ENCODE data around the gene RNF111. TPM values are rescaled to one million over a fixed set of nuclear protein-coding genes. Genes with fewer than 3 reads are reported as not detected.

The RNF111 gene
- polyA plus RNA-seq, 3 donors: 35.6 to 43.8 (median 39.4) TPM

DNA sequence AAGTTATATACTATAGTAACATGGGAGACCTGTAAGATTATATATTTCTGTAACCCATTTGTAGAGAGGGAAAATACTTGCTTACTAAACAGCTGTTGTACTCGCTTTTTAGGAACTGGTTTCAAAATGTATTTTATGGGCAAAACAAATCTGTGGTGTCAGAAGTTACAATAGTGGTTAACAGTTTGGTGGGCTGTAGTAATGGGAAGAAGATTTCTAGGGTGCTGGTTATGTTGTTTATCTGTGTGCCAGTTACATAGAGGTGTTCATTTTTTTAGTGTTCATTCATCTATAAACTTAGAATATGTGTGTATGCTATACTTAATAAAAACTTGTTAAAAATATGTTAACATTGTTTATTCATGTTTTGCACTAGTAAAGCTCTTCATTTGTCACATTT, 42.1 kb downstream of the RNF111 start:
- no peak for DNase-seq (ENCODE audit: extremely low read depth in 1 of 11, low read depth in 9 of 11, low spot score in 4 of 11)

DNA sequence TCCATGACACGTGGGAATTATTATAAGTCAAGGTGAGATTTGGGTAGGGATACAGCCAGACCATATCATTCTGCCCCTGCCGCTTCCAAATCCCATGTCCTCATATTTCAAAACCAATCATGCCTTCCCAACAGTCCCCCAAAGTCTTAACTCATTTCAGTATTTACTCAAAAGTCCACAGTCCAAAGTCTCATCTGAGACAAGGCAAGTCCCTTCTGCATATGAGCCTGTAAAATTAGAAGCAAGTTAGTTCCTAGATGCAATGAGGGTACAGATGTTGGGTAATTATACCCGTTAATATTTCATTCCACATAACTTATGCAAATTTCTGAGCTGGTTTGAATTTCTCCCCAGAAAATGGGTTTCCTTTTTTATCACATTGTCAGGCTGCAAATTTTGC, 47.7 kb downstream of the RNF111 start:
- DNase-seq (ENCODE audit: extremely low read depth in 1 of 11, low read depth in 9 of 11, low spot score in 4 of 11): no peak

DNA sequence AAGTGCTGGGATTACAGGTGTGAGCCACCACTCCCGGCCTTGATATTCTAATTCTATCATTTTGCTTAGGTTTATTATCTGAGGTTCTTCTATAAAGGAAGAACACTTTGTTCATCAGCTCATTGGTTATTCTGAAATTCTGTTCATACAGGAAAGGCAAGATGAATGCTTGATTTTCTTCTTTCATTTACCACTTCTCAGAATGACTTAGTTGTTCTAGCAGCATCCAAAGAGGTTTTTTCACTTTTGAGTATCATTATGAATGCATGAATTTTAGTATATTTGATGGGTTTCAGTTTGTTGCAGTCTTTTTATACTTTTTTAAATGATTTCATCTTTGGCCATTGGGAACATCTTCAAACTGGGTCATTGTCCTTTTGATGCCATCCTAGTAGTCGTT, 51.8 kb downstream of the RNF111 start:
- no peak for DNase-seq (ENCODE audit: extremely low read depth in 1 of 11, low read depth in 9 of 11, low spot score in 4 of 11)

DNA sequence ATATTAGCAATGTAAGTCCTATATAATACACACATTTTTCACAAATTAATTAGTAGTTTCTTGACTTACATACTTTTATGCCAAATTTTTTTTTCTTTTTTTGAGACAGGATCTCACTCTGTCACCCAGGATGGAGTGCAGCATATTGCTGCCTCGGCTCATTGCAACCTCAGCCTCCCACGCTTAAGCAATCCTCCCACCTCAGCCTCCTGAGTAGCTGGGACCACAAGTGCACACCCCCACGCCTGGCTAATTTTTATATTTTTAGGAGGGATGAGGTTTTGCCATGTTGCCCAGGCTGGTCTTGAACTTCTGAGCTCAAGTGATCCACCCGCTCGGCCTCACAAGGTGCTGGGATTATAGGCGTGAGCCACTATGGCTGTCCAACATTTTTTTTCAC, 54.6 kb downstream of the RNF111 start:
- no peak for DNase-seq (ENCODE audit: extremely low read depth in 1 of 11, low read depth in 9 of 11, low spot score in 4 of 11)

DNA sequence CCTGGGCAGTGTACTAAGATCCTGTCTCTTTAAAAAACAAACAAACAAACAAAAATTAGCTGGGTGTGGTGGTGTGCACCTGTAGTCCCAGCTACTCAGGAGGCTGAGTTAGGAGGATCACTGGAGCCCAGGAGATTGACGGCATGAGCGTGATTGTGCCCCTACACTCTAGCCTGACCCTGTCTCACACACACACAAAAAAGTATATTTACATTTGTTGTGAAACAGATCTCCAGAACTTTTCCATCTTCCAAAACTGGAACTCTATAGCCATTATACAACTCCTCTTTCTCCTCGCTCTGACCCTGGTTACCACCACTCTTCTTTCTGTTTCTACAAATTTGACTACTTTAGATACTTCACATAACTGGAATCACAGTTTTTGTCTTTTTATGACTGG, 61.4 kb downstream of the RNF111 start:
- no peak for DNase-seq (ENCODE audit: extremely low read depth in 1 of 11, low read depth in 9 of 11, low spot score in 4 of 11)

DNA sequence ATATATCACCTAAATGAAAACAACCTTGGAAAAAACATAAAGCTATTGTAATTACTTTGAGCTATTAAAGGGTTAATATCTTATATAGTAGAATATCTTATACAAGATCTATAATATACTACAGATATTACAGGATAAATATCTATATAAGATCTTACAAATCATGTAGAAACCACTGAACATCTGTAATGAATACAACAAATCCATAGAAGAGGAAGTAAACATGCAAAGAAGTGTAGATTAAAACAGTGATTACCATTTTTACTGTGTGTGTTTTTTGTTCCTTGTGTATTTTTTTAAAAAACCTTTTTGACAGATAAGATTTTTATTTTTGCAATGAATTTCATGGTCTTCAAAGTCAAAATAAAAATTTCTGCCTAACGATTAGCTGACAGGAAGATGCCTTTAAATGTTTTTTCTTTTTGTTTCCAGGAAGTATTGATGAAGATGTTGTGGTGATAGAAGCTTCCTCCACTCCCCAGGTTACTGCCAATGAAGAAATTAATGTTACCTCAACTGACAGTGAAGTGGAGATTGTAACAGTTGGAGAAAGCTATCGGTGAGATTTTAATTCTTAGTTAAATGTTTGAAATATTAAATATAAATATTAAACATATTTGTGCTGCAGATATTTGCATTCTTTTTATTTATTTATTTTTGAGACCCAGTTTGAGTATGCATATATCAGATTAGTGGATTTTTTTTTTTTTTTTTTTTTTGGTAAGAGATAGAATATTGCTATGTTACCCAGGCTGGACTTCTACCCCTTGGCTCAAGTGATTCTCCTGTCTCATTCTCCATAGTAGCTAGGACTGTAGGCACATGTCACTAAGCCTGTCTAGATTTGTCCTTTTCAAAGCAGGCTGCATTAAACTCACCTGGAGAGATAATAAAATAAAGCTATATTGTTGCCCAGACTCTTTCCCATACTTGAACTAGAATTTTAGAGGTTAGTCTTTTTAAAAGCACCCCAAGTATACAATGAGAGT, 64.7 kb downstream of the RNF111 start:
- no peak for DNase-seq (ENCODE audit: extremely low read depth in 1 of 11, low read depth in 9 of 11, low spot score in 4 of 11)

DNA sequence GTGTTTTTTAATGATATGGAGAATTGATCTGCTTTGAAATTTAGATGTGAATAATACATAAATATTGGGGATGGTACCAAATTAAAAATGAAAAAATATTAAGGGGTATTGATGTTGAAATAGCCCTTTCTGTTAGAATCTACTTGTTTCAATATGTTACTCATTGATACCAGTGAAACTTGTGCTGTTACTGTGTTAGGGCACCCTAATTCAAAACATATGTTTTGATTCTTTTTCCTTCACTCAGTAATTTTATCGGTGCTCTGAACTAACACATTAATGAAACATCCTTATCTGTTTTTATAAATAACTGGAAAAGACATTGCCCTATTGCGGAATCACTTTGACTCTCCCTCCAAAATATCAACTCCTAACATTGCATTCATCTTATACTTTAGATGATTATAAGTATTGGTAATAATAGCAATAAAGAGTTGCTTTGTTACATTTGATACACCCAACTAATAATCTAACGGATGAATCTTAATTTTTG, 65.5 kb downstream of the RNF111 start:
- DNase-seq (ENCODE audit: extremely low read depth in 1 of 11, low read depth in 9 of 11, low spot score in 4 of 11): no peak

DNA sequence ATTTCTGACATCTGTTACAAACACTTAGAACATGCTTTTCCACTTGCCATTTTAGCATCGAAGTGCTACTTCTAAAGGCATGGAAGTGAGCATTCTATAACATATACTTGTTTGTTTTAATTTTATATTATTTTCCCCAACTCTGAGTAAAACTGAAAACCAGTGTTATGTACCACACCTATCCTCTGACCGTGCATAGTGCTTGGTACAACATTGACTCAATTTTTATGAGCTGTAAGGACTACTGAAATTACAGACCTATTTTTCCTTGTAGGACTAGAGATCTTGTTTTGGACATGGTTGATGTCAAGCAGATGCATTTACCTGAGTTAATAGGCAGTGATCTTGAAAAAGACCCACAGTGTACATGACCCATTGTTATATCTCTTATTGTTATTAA, 66.0 kb downstream of the RNF111 start:
- no peak for DNase-seq (ENCODE audit: extremely low read depth in 1 of 11, low read depth in 9 of 11, low spot score in 4 of 11)

GRCh38 chr15:59059076-59059597, 71.7 kb downstream of the RNF111 start:
- no peak for DNase-seq (ENCODE audit: extremely low read depth in 1 of 11, low read depth in 9 of 11, low spot score in 4 of 11)

DNA sequence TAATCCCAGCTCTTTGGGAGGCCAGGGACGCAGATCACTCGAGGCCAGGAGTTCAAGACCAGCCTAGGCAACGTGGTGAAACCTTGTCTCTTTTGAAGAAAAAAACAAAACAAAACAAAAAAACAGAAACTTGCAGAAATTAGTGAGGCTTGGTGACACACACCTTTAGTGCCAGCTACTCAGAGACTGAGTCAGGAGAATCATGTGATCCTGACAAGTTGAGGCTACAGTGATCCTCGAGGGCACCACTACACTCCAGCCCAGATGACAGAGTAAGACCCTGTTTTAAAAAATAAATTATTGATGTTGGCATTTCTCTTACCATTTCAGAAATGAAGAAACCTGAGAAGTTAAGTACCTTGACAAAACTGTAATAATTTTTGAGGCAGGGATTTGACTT, 72.9 kb downstream of the RNF111 start:
- no peak for DNase-seq (ENCODE audit: extremely low read depth in 1 of 11, low read depth in 9 of 11, low spot score in 4 of 11)

DNA sequence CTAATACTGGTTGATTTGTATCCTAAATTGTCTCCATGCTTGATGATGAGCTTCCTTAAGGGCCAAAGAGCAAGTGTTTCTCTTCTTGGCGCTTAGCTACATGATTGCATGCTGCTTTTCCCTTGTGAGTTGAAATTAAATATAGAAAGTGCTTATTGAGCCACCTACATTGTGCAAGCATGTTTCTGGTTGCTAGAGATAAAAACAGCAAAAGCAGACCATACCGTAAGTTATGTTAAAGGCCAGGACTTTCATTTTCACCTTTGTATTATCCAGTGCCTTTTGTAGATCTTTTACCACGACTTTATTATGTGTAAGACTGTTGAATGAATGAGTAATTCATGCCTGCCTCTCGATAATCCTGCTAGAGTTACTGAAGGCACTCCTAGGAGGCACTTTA, 75.6 kb downstream of the RNF111 start:
- no peak for DNase-seq (ENCODE audit: extremely low read depth in 1 of 11, low read depth in 9 of 11, low spot score in 4 of 11)

GRCh38 chr15:59069430-59069829, 82.0 kb downstream of the RNF111 start:
- DNase-seq (ENCODE audit: extremely low read depth in 1 of 11, low read depth in 9 of 11, low spot score in 4 of 11): no peak

DNA sequence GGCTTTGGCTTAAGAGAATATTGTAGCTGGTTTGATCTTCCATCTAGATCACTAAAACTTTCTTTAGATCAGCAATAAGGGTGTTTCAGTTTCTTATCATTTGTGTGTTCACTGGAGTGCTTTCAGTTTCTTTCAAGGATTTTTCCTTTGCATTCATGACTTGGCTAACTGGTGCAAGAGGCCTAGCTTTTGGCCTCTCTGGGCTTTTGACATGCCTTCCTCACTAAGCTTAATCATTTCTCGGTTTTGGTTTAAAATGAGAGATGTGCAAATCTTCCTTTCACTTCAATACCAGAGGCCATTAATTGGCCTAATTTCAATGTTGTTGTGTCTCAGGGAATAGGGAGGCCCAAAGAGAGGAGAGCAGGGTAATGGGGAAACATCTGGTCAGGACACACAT, 87.1 kb downstream of the RNF111 start:
- no peak for DNase-seq (ENCODE audit: extremely low read depth in 1 of 11, low read depth in 9 of 11, low spot score in 4 of 11)

DNA sequence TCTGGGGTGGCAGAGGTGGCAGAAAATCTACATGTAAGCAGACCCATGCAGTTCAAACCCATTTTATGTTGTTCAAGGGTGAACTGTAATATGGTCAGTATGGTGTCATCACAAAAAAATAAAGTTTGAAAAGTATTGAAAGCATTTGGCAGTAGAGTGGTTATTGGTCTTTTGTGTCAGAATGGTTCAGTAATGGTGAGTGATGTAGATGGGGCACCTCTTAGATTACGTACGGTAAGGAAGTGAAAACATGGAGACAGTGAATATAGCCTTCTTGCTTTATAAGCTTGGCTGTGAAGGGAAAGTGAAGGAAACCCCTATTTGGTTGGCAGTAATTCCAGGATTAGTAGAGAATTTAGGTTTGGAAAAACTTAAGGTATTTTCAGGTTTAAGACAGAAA, 100.3 kb downstream of the RNF111 start:
- no peak for DNase-seq (ENCODE audit: extremely low read depth in 1 of 11, low read depth in 9 of 11, low spot score in 4 of 11)

GRCh38 chr15:59094077-59094476, 106.6 kb downstream of the RNF111 start:
- no peak for DNase-seq (ENCODE audit: extremely low read depth in 1 of 11, low read depth in 9 of 11, low spot score in 4 of 11)

- DNase-seq (ENCODE audit: extremely low read depth in 1 of 11, low read depth in 9 of 11, low spot score in 4 of 11): no peak
Measured at GRCh38 chr15:59096429-59096828, 109.0 kb downstream of the RNF111 start.

DNA sequence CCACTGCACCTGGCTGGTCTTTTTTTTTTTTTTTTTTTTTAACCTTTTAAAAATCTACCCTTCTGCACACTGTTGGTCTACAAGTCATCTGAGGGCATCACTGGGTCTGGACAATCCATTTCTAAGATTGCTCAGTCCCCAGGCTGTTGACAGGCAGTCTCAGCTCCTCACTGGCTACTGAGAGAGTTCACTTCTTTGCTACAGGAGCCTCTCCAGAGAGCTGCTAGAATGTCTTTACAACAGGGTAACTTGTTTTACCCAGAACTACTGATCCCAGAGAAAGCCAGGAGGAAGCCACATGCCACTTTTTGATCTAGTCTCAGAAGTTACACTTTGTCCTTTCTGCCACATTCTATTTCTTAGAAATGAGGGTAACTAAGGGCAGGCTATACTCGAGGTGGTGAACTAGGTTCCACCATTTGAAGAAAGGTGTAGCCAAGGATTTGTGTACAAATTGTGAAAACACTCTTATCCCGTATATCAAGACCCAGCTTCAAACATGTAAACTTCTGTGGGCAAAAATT, 111.8 kb downstream of the RNF111 start:
- no peak for DNase-seq (ENCODE audit: extremely low read depth in 1 of 11, low read depth in 9 of 11, low spot score in 4 of 11)

DNA sequence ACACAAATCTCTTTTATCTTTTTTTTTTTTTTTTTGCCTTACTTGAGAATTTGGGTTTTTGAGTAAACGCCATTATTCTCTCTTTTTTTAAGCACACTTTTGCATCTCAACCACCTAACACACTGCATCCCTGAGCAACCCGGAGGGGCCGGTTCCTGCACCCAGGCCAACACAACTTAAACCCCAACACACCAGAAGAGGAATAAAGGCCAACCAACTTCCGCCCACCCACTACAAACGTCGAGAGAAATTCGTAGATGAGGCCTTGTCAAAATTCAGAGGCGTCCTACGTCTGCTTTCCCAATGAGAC, 117.1 kb downstream of the RNF111 start:
- DNase-seq (ENCODE audit: extremely low read depth in 1 of 11, low read depth in 9 of 11, low spot score in 4 of 11): no peak

GRCh38 chr15:59104912-59105732, 117.7 kb downstream of the RNF111 start, which contains the start of gene CCNB2:
Gene CCNB2 (plus strand): TSS chr15:59105146. CDS start chr15:59105269, 123 bp downstream.
- peak; percentile 83 to 94 (median 88) for DNase-seq (ENCODE audit: extremely low read depth in 1 of 11, low read depth in 9 of 11, low spot score in 4 of 11)

GRCh38 chr15:59105854-59106253, 118.4 kb downstream of the RNF111 start:
- DNase-seq (ENCODE audit: extremely low read depth in 1 of 11, low read depth in 9 of 11, low spot score in 4 of 11): peak in 1 of 11 donors; percentile 0
